Body of pancreas (tissue), 4 donors: Measurements from ENCODE around the gene LIN7B. TPM values are rescaled to one million over a fixed set of nuclear protein-coding genes. Genes with fewer than 3 reads are reported as not detected.

ENCODE experiments used
- ATAC-seq: fragments of 150-250 bp; one replicate; pipeline ENCODE4 v1.9.1; 2016
- DNase-seq, 4 donors: peaks; one replicate each; pipeline ENCODE4 v3.0.0-alpha.2; 2019
- H3K27ac ChIP-seq, 4 donors: fragments of 200-600 bp; sonication (generic); 1 replicate in 3 of 4; 2 replicates in 1 of 4; pipeline versions ENCODE4 v1.5.1 to v1.6.1; 2016 to 2019; ENCODE audit warnings: mild to moderate bottlenecking in 1 of 4, mixed read lengths in 1 of 4, moderate library complexity in 1 of 4
- H3K27me3 ChIP-seq, 2 donors: fragments of 200-600 bp; sonication (generic); one replicate each; pipeline ENCODE4 v1.6.0; 2016; ENCODE audit warnings: mild to moderate bottlenecking in 1 of 2
- H3K36me3 ChIP-seq, 2 donors: fragments of 200-600 bp; sonication (generic); replicated peaks in 1 of 2; 2 replicates each; pipeline ENCODE4 v1.5.1; 2016; ENCODE audit warnings: low read depth in 2 of 2; ENCODE audit not compliant: insufficient read depth in 1 of 2
- H3K4me1 ChIP-seq: fragments of 200-600 bp; sonication (generic); one replicate; pipeline ENCODE4 v1.6.0; 2016
- H3K4me3 ChIP-seq, 2 donors: fragments of 200-600 bp; sonication (generic); 1 replicate in 1 of 2; 2 replicates in 1 of 2; pipeline ENCODE4 v1.5.1; 2016 to 2019
- H3K9me3 ChIP-seq, 3 donors: fragments of 200-600 bp; sonication (generic); 1 replicate in 2 of 3; 2 replicates in 1 of 3; pipeline ENCODE4 v1.5.1; 2016
- POLR2A ChIP-seq, 3 donors: fragments of 450-650 bp; IDR thresholded peaks; one replicate each; pipeline ENCODE4 v1.6.1; 2016; ENCODE audit warnings: antibody characterized with exemption in 3 of 3, mild to moderate bottlenecking in 2 of 3
- WGBS, 2 donors: methylation state at CpG; one replicate each; pipeline ENCODE4 v1.1.5; 2017; 5-methylcytosine and 5-hydroxymethylcytosine counted together
- intact Hi-C: fragments of 100-400 bp; cut with DNase I; formaldehyde crosslinking; loops from one replicate; pipeline ENCODE4 v1.15.1; 2023
- total RNA-seq, 2 donors: library from RNA; depleted of rRNA; stranded (reverse); fragments of >200 nt; gene quantifications; one replicate each; pipeline ENCODE4 v1.1.0, GENCODE V29; 2016
- TF ChIP-seq, protein P1 (sequence below), 7 experiments: fragments of 450-650 bp in 4 of 7; fragments of 200-600 bp in 3 of 7; sonication (generic) in 3 of 7; IDR thresholded peaks; one replicate each; pipeline ENCODE4 v1.5.1; 2016 to 2019; ENCODE audit warnings: antibody characterized with exemption in 7 of 7

Gene LIN7B
- total RNA-seq, 2 donors from 2014 or later: 8.3 to 24.1 TPM

DNA sequence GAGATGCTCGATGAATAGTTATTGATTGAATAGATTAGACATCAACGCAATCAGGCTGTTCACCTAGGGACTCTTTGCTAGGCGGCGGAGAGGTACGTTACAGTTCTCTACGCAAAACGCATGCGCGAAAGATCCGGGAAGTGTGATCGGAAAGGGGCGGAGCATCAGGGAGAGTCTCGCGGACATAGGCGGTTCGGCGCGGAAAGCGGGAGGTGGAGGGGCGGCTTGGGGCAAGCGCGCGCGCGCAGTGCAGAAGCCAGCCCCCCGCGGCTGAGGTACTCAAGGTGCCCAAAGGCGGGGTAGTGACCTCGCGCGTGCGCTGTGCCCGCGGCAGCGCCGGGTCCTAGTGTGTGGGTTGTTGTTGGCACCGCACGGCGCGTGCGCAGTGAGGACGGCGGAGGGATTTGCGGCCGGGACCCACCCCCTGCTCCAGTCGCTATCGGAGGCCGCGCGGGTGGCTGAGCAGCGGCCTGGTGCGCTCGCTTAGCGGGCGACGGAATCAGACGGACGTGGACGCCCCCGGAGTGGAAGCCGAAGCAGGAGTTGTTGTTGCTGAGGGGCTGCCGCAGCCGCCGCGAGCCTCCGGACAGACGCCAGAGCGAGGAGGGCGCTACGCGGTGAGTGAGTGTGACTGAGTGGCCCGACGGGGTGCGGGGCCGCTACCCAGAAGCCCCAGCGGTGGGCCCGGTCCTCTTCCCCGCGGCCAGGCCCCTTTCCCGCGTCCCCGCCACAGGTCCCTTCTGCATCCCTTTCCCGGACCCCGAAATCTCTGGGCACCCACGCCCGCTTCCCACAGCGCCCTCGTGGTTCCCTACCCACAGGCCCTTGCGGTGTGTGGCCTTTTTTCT is 28.9 kb upstream of the LIN7B start, which contains the start of gene SNRNP70:
SNRNP70 (plus strand) TSS at position 432 of the 848 bp plus-strand sequence. CDS start 964 bp downstream, outside the sequence.
- peak within 1 kb of the TSS; percentile 75 to 84 (median 82) for H3K27ac ChIP-seq
- peak; percentile 98 for ATAC-seq
- no peaks in the 10 kb centered on the region for H3K9me3 ChIP-seq
- peaks cover 2 to 7% of the 10 kb centered on the region in 2 donors for H3K36me3 ChIP-seq
- peaks cover 49% of the 10 kb centered on the region for H3K4me1 ChIP-seq
- no peaks in the 10 kb centered on the region for H3K27me3 ChIP-seq
- WGBS, 2 donors: 0 to 1% methylated on average over 27 to 86 of the region's 89 CpGs
- TF ChIP-seq, protein P1, sequence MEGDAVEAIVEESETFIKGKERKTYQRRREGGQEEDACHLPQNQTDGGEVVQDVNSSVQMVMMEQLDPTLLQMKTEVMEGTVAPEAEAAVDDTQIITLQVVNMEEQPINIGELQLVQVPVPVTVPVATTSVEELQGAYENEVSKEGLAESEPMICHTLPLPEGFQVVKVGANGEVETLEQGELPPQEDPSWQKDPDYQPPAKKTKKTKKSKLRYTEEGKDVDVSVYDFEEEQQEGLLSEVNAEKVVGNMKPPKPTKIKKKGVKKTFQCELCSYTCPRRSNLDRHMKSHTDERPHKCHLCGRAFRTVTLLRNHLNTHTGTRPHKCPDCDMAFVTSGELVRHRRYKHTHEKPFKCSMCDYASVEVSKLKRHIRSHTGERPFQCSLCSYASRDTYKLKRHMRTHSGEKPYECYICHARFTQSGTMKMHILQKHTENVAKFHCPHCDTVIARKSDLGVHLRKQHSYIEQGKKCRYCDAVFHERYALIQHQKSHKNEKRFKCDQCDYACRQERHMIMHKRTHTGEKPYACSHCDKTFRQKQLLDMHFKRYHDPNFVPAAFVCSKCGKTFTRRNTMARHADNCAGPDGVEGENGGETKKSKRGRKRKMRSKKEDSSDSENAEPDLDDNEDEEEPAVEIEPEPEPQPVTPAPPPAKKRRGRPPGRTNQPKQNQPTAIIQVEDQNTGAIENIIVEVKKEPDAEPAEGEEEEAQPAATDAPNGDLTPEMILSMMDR (IDR thresholded peaks at IDR 0.05): peak in 2 of 7 experiments; percentile 12 to 21
- TF ChIP-seq POLR2A (IDR thresholded peaks at IDR 0.05): peak; percentile 81 to 95 (median 93)
- peak; percentile 99 to 100 (median 100) for DNase-seq
- intact Hi-C loops: no loop called here
- peak within 1 kb of the TSS; percentile 50 to 71 for H3K4me3 ChIP-seq

DNA sequence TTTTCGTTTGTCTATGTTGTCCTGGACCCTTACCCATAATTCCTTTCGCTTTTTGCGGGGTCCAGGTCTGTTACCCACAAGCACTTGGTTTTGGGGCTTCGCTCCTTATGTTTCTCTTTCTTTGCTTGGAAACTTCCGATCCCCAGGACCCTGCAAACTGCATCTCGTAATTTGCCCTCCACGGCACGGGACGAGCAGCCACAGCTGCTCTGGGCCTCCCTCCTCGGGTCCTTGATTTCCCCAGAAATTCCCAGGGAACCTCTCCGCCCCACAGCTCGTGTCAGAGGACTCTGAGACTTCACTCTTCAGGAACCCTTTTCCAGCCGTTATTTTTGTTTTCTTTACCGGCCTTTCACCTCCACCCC is 28.3 kb upstream of the LIN7B start:
- no peak for DNase-seq
- H3K4me3 ChIP-seq: peak overlapping the region; percentile 50 to 71
- ATAC-seq: no peak
- WGBS, 2 donors: 1% methylated on average over 14 of the region's 14 CpGs
- H3K27ac ChIP-seq: peak overlapping the region in 3 of 4 donors; percentile 79 to 84 (median 84)
- peaks cover 49% of the 10 kb centered on the region for H3K4me1 ChIP-seq
- no peaks in the 10 kb centered on the region for H3K9me3 ChIP-seq
- TF ChIP-seq, protein P1 (IDR thresholded peaks at IDR 0.05): no peak
- no peak for TF ChIP-seq POLR2A (IDR thresholded peaks at IDR 0.05)
- peaks cover 7 to 11% of the 10 kb centered on the region in 2 donors for H3K36me3 ChIP-seq
- intact Hi-C loops: no loop called here
- no peaks in the 10 kb centered on the region for H3K27me3 ChIP-seq

DNA sequence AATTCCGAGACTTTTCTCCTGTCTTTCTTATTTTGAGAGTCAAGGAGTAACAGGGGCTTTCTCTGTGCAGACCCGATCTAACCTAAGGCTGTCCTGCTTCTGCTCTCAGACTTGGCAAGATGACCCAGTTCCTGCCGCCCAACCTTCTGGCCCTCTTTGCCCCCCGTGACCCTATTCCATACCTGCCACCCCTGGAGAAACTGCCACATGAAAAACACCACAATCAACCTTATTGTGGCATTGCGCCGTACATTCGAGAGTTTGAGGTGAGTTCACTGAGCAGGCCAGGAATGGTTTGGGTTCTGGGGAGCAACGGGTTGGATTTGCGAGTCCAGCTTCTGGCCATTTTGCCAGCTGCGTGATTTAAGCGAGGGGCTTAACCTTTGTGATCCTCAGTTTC is 27.9 kb upstream of the LIN7B start:
- H3K36me3 ChIP-seq: peaks cover 7 to 13% of the 10 kb centered on the region in 2 donors
- WGBS, 2 donors: 11 to 14% methylated on average over 11 of the region's 11 CpGs
- no peaks in the 10 kb centered on the region for H3K9me3 ChIP-seq
- no peaks in the 10 kb centered on the region for H3K27me3 ChIP-seq
- peak overlapping the region in 2 of 4 donors; percentile 79 to 84 for H3K27ac ChIP-seq
- DNase-seq: no peak
- TF ChIP-seq, protein P1 (IDR thresholded peaks at IDR 0.05): no peak
- TF ChIP-seq POLR2A (IDR thresholded peaks at IDR 0.05): no peak
- intact Hi-C loops: no loop called here
- peak overlapping the region; percentile 50 to 71 for H3K4me3 ChIP-seq
- H3K4me1 ChIP-seq: peaks cover 49% of the 10 kb centered on the region
- no peak for ATAC-seq

DNA sequence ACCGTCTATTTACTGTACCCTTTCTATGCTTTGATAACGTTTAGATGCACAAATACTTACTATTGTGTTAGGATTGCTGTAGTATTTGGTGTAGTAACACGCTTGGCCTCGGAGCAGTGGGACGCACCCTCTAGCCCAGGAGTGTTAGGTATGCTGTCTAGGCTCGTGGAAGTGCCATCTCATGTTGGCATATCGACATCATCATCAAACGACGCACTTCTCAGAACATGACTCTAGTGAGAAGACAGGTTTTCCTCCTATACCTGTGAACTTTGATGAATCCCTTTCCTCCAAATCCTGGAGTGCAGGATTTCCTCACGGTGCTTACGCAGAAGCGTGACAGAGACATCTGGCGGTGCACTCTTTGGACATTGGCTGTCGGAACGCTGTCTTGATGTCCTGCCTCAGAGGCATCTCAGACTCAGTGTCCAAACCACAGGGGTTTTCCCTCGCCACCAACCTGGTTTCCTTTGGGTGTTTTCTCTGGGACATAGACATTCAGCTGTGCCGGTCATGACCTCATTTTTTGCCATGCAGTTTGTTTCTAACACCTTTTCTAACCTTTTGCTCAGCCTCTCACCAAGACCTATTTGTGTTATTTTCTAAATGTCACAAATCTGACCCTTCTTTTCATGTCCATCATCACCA is 22.7 kb upstream of the LIN7B start:
- intact Hi-C loops: loop anchor here (10.0 kb wide), 1 partner anchor 53 kb away; no protein-coding TSS in a partner anchor
- ATAC-seq: no peak
- WGBS, 2 donors: 83 to 91% methylated on average over 17 of the region's 17 CpGs

More for the DNA sequence above, 22.7 kb upstream of the LIN7B start:
- TF ChIP-seq, protein P1 (IDR thresholded peaks at IDR 0.05): no peak
- Histone ChIP-seq H3K4me1 (peaks cover 33% of the 10 kb centered on the region), H3K9me3 (no peaks in the 10 kb centered on the region), H3K36me3 (peaks cover 10 to 23% of the 10 kb centered on the region in 2 donors), H3K27ac (no peak overlapping the region), H3K4me3 (no peak overlapping the region), H3K27me3 (no peaks in the 10 kb centered on the region)
- DNase-seq: no peak
